ENCODE measurements around the gene DLG2.

- TF ChIP-seq, protein P1, sequence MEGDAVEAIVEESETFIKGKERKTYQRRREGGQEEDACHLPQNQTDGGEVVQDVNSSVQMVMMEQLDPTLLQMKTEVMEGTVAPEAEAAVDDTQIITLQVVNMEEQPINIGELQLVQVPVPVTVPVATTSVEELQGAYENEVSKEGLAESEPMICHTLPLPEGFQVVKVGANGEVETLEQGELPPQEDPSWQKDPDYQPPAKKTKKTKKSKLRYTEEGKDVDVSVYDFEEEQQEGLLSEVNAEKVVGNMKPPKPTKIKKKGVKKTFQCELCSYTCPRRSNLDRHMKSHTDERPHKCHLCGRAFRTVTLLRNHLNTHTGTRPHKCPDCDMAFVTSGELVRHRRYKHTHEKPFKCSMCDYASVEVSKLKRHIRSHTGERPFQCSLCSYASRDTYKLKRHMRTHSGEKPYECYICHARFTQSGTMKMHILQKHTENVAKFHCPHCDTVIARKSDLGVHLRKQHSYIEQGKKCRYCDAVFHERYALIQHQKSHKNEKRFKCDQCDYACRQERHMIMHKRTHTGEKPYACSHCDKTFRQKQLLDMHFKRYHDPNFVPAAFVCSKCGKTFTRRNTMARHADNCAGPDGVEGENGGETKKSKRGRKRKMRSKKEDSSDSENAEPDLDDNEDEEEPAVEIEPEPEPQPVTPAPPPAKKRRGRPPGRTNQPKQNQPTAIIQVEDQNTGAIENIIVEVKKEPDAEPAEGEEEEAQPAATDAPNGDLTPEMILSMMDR (IDR thresholded peaks at IDR 0.05) = no peak
- no peak for TF ChIP-seq POLR2A (IDR thresholded peaks at IDR 0.05)
Observed at GRCh38 chr11:83629775-83630174, 1997.4 kb downstream of the DLG2 start.

All from uterus (tissue), 2 donors.